Stimulated activated CD4-positive, alpha-beta T cell treated with anti-CD3 and anti-CD28 coated beads, Interleukin-4, amount 100 ng/mL, for 1 hour (primary cell): ENCODE results near the gene CIDEA.

Source experiments
- DNase-seq: peaks from one replicate; pipeline ENCODE4 v3.0.0-alpha.2; 2020

CIDEA gene

GRCh38 chr18:12302391-12303147 lies 48.4 kb downstream of the CIDEA start:
- DNase-seq = no peak

GRCh38 chr18:12304351-12305210 lies 50.4 kb downstream of the CIDEA start:
- no peak for DNase-seq

- DNase-seq = no peak
Observed at GRCh38 chr18:12305211-12305610, 51.0 kb downstream of the CIDEA start.

- no peak for DNase-seq
Observed at GRCh38 chr18:12305930-12306629, 51.9 kb downstream of the CIDEA start.

GRCh38 chr18:12306752-12307700 lies 52.9 kb downstream of the CIDEA start:
- DNase-seq = no peak

GRCh38 chr18:12307701-12308385 lies 53.7 kb downstream of the CIDEA start, which contains the start of gene TUBB6:
Gene TUBB6, plus strand, starts transcription at chr18:12308241. Its CDS starts 52 bp downstream, at chr18:12308293.
- peak; percentile 16 for DNase-seq

GRCh38 chr18:12308386-12309100 lies 54.4 kb downstream of the CIDEA start:
- DNase-seq = peak; percentile 14

- no peak for DNase-seq
Observed at GRCh38 chr18:12309683-12310198, 55.6 kb downstream of the CIDEA start.

- DNase-seq = no peak
Observed at GRCh38 chr18:12310762-12311161, 56.6 kb downstream of the CIDEA start.

GRCh38 chr18:12312976-12313375 lies 58.8 kb downstream of the CIDEA start:
- DNase-seq = no peak

GRCh38 chr18:12313530-12314245 lies 59.5 kb downstream of the CIDEA start:
- no peak for DNase-seq

- no peak for DNase-seq
Observed at GRCh38 chr18:12314591-12315305, 60.6 kb downstream of the CIDEA start.

GRCh38 chr18:12315490-12315889 lies 61.3 kb downstream of the CIDEA start:
- no peak for DNase-seq

- DNase-seq = no peak
Observed at GRCh38 chr18:12315911-12316310, 61.8 kb downstream of the CIDEA start.

- DNase-seq = no peak
Observed at GRCh38 chr18:12317664-12318333, 63.6 kb downstream of the CIDEA start.

- DNase-seq = no peak
Observed at GRCh38 chr18:12318334-12318697, 64.2 kb downstream of the CIDEA start.

- no peak for DNase-seq
Observed at GRCh38 chr18:12318857-12319256, 64.7 kb downstream of the CIDEA start.

GRCh38 chr18:12321333-12321732 lies 67.2 kb downstream of the CIDEA start:
- no peak for DNase-seq
